Prostate gland (tissue), 2 donors: ENCODE data around the gene FAM53B. TPM values are rescaled to one million over a fixed set of nuclear protein-coding genes. Genes with fewer than 3 reads are reported as not detected.

Experiments used
- DNase-seq: peaks from one replicate; pipeline ENCODE4 v3.0.0-alpha.2; 2019; ENCODE audit warnings: low spot score
- H3K27ac ChIP-seq, 2 donors: fragments of 200-600 bp; sonication (generic); 2 replicates each; pipeline ENCODE4 v1.5.1; 2017 to 2019
- H3K27me3 ChIP-seq: fragments of 200-600 bp; sonication (generic); replicated peaks from 2 replicates; pipeline ENCODE4 v1.5.1; 2019; ENCODE audit not compliant: insufficient read depth
- H3K36me3 ChIP-seq, 2 donors: fragments of 200-600 bp; sonication (generic); 1 replicate in 1 of 2; 2 replicates in 1 of 2; pipeline versions ENCODE4 v1.5.1 to v1.8.1; 2017 to 2019
- H3K4me1 ChIP-seq: fragments of 200-600 bp; sonication (generic); replicated peaks from 2 replicates; pipeline ENCODE4 v1.5.1; 2019
- H3K4me3 ChIP-seq, 2 donors: fragments of 200-600 bp; sonication (generic); 2 replicates each; pipeline ENCODE4 v1.5.1; 2017 to 2019
- H3K9me3 ChIP-seq: fragments of 200-600 bp; sonication (generic); 2 replicates; pipeline ENCODE4 v1.5.1; 2017
- CTCF ChIP-seq, 4 experiments: fragments of 200-600 bp in 2 of 4; fragments of 450-650 bp in 2 of 4; sonication (generic) in 2 of 4; IDR thresholded peaks; 1 replicate in 3 of 4; 2 replicates in 1 of 4; pipeline ENCODE4 v1.5.1; 2016 to 2019; ENCODE audit warnings: antibody characterized with exemption in 4 of 4, mild to moderate bottlenecking in 2 of 4, moderate library complexity in 2 of 4
- POLR2A ChIP-seq: fragments of 450-650 bp; IDR thresholded peaks from one replicate; pipeline ENCODE4 v1.6.1; 2016; ENCODE audit warnings: antibody characterized with exemption, mild to moderate bottlenecking
- POLR2AphosphoS5 ChIP-seq: sonication (generic); formaldehyde crosslinking; IDR thresholded peaks from one replicate; pipeline ENCODE4 v1.6.1; 2017; ENCODE audit warnings: antibody characterized with exemption
- WGBS: methylation state at CpG from one replicate; pipeline ENCODE4 v1.1.5; 2018; 5-methylcytosine and 5-hydroxymethylcytosine counted together
- intact Hi-C: fragments of 100-400 bp; cut with DNase I; formaldehyde crosslinking; loops from one replicate; pipeline ENCODE4 v1.14.2; 2022
- total RNA-seq, 2 donors: library from RNA; depleted of rRNA; stranded (reverse); fragments of >200 nt; gene quantifications; one replicate each; pipeline ENCODE4 v1.1.0, GENCODE V29; 2016

The FAM53B gene
- total RNA-seq, 2 donors from 2014 or later, result 28.9 to 101 TPM

GRCh38 chr10:124653811-124654651, 90.1 kb downstream of the FAM53B start:
- H3K36me3 ChIP-seq, result no peaks in the 10 kb centered on the region
- DNase-seq, result peak; percentile 28
- no peak overlapping the region for H3K4me3 ChIP-seq
- TF ChIP-seq CTCF (IDR thresholded peaks at IDR 0.05) (no peak), POLR2A (no peak), POLR2AphosphoS5 (no peak)
- no peaks in the 10 kb centered on the region for H3K4me1 ChIP-seq
- intact Hi-C loops, result no loop called here
- H3K9me3 ChIP-seq, result no peaks in the 10 kb centered on the region
- H3K27ac ChIP-seq, result peak overlapping the region; percentile 41 to 44
- WGBS, result 57% methylated on average over 16 of the region's 17 CpGs
- no peaks in the 10 kb centered on the region for H3K27me3 ChIP-seq

- Histone ChIP-seq H3K27me3 (no peaks in the 10 kb centered on the region), H3K36me3 (no peaks in the 10 kb centered on the region), H3K9me3 (no peaks in the 10 kb centered on the region), H3K27ac (no peak overlapping the region), H3K4me1 (no peaks in the 10 kb centered on the region), H3K4me3 (no peak overlapping the region)
- intact Hi-C loops, result no loop called here
- WGBS, result 79% methylated on average over 7 of the region's 7 CpGs
- TF ChIP-seq POLR2AphosphoS5 (no peak), POLR2A (no peak), CTCF (IDR thresholded peaks at IDR 0.05) (no peak)
- no peak for DNase-seq
These were observed 90.9 kb downstream of the FAM53B start for GRCh38 chr10:124653311-124653710.

DNA sequence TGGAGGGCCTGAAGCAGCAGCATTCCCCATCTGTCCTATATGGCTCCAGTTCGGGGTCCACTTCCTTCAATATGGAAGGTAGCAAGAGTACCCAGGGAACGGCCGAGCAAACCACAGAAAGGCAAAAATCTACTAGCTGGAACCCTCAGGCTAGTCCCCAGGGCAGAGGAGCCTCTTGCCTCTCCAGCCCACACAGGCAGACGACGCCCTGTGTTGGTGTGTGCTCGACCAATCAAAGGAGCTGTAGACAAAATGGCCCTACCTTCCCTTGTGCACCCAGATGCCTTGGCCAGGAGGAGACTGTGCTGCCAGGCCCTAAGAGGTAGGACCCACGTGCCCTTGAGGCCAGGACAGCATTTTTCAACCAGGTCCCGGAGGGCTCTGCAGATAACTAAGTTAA, 91.5 kb downstream of the FAM53B start:
- H3K36me3 ChIP-seq, result no peaks in the 10 kb centered on the region
- no peak overlapping the region for H3K27ac ChIP-seq
- H3K4me3 ChIP-seq, result no peak overlapping the region
- H3K4me1 ChIP-seq, result peaks cover 5% of the 10 kb centered on the region
- no peak for DNase-seq
- H3K9me3 ChIP-seq, result no peaks in the 10 kb centered on the region
- 89% methylated on average over 8 of the region's 8 CpGs for WGBS
- no peaks in the 10 kb centered on the region for H3K27me3 ChIP-seq
- intact Hi-C loops, result no loop called here
- TF ChIP-seq POLR2A (no peak), POLR2AphosphoS5 (no peak), CTCF (IDR thresholded peaks at IDR 0.05) (no peak)

DNA sequence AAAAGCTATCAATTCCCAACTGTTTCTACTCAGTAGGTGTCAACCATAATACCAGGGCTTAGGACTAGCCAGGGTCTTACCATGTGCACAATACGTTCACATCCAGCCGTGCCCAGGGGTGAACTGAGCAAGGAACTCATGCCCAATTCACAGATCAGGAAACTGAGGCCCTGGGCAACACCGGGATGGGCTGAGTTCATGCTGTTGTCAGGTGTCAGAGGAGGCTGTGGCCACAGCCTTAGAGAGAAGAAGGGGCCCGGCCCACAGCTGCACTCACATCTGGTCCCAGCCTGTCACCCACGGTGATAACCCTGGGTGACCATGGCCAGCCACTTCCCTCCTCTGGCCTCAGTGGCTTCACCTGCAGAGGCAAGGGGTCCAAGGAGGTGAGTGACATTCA, 92.0 kb downstream of the FAM53B start:
- H3K4me1 ChIP-seq, result peaks cover 5% of the 10 kb centered on the region
- H3K9me3 ChIP-seq, result no peaks in the 10 kb centered on the region
- WGBS, result 90% methylated on average over 5 of the region's 5 CpGs
- H3K27ac ChIP-seq, result no peak overlapping the region
- no peak for TF ChIP-seq CTCF (IDR thresholded peaks at IDR 0.05)
- TF ChIP-seq POLR2AphosphoS5, result no peak
- TF ChIP-seq POLR2A, result no peak
- H3K27me3 ChIP-seq, result no peaks in the 10 kb centered on the region
- intact Hi-C loops, result no loop called here
- H3K4me3 ChIP-seq, result no peak overlapping the region
- DNase-seq, result no peak
- no peaks in the 10 kb centered on the region for H3K36me3 ChIP-seq

- peaks cover 5% of the 10 kb centered on the region for H3K4me1 ChIP-seq
- WGBS, result 87% methylated on average over 11 of the region's 14 CpGs
These were observed 92.7 kb downstream of the FAM53B start for GRCh38 chr10:124651402-124651891.

More at GRCh38 chr10:124651402-124651891, 92.7 kb downstream of the FAM53B start:
- Histone ChIP-seq H3K9me3 (no peaks in the 10 kb centered on the region), H3K36me3 (no peaks in the 10 kb centered on the region), H3K27me3 (no peaks in the 10 kb centered on the region), H3K27ac (no peak overlapping the region), H3K4me3 (no peak overlapping the region)
- DNase-seq, result no peak
- intact Hi-C loops, result no loop called here
- no peak for TF ChIP-seq POLR2A
- no peak for TF ChIP-seq POLR2AphosphoS5
- no peak for TF ChIP-seq CTCF (IDR thresholded peaks at IDR 0.05)
